Right cardiac atrium (tissue), 5 donors: Measurements from ENCODE around the gene MOXD1. TPM values are rescaled to one million over a fixed set of nuclear protein-coding genes. Genes with fewer than 3 reads are reported as not detected.

Source experiments
- ATAC-seq, 2 donors: fragments of 200-7000 bp; cut with Tn5 transposase; one replicate each; pipeline versions ENCODE4 v1.8.0 to v1.9.1; 2020; ENCODE audit warnings: moderate library complexity in 2 of 2, mild to moderate bottlenecking in 1 of 2
- DNase-seq, 3 donors: peaks; one replicate each; pipeline ENCODE4 v3.0.0-alpha.2; 2020
- H3K27ac ChIP-seq: one replicate; pipeline ENCODE4 v1.5.1; 2013; ENCODE audit warnings: mild to moderate bottlenecking, low read length, control low read depth, moderate library complexity
- H3K27me3 ChIP-seq: one replicate; pipeline ENCODE4 v1.6.1; 2013; ENCODE audit not compliant: control insufficient read depth, insufficient read depth
- H3K4me1 ChIP-seq: one replicate; pipeline ENCODE4 v1.6.1; 2013; ENCODE audit warnings: low read length; ENCODE audit not compliant: control insufficient read depth, insufficient read depth
- H3K4me3 ChIP-seq: one replicate; pipeline ENCODE4 v1.5.1; 2013; ENCODE audit warnings: low read length, control low read depth
- H3K9me3 ChIP-seq: one replicate; pipeline ENCODE4 v1.6.1; 2013; ENCODE audit warnings: low read length; ENCODE audit not compliant: control insufficient read depth
- WGBS: extraction: QIAGEN DNeasy Blood & Tissue Kit; methylation state at CpG from one replicate; pipeline ENCODE4 v1.1.7; 2013; 5-methylcytosine and 5-hydroxymethylcytosine counted together
- intact Hi-C, 4 donors: fragments of 100-400 bp; cut with DNase I; formaldehyde crosslinking; loops; one replicate each; pipeline versions ENCODE4 v1.11.0 to v1.14.0; 2022 to 2023
- polyA plus RNA-seq: library from polyadenylated mRNA; stranded (reverse); fragments of 200-250 nt; gene quantifications from one replicate; pipeline ENCODE4 v1.2.3, GENCODE V29; 2013
- total RNA-seq, 4 donors: library from RNA; stranded (reverse); fragmentation: NEBNext Ultra II Directional; extraction: Animal tissue kit (Norgen Biotek cat#: 25700); gene quantifications; one replicate each; pipeline ENCODE4 v1.2.1, GENCODE V29; 2021
- donor health status: healthy with polysubstance abuse.
- donor health status: DM: no; HTN: yes; CAD: no.
- donor health status: DM: no; HTN: no; CAD: no.
- donor health status: DM: no; HTN: yes; CAD: no; lungs with severe emphysema.
- donor health status: DM: yes; HTN: yes; CAD: no.

Gene MOXD1
- total and polyA plus RNA-seq, 5 donors = 1.1 to 2.4 (median 1.8) TPM

DNA sequence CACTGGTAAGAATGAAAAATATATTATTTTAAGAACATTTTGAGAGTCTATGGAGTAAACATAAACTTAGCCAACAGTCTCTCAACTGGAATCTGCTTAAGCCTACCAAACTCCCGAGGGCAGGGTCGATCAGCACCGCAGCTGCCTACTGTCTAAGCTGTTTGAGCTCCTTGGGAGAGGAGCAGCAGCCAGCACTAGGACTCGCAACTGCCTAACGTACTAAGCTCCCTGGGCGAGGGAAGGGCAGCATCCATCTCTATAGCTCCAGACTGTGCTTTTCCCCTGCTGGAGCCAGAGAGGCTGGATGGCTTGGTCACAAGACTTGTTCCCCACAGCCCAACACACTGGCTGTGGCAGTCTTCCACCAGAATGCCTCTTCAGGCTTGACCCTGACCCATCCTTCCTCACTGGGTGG is 96.4 kb downstream of the MOXD1 start:
- DNase-seq = peak; percentile 12 to 55 (median 37)
- intact Hi-C loops = loop anchor here in 2 of 4 donors (5.0 kb wide), 2 partner anchors 167 to 177 kb away; no protein-coding TSS in a partner anchor
- Histone ChIP-seq H3K4me3 (no peak overlapping the region), H3K4me1 (no peaks in the 10 kb centered on the region), H3K9me3 (no peaks in the 10 kb centered on the region), H3K27ac (no peak overlapping the region), H3K27me3 (no peaks in the 10 kb centered on the region)
- no peak for ATAC-seq
- 84% methylated on average over 6 of the region's 6 CpGs for WGBS

DNA sequence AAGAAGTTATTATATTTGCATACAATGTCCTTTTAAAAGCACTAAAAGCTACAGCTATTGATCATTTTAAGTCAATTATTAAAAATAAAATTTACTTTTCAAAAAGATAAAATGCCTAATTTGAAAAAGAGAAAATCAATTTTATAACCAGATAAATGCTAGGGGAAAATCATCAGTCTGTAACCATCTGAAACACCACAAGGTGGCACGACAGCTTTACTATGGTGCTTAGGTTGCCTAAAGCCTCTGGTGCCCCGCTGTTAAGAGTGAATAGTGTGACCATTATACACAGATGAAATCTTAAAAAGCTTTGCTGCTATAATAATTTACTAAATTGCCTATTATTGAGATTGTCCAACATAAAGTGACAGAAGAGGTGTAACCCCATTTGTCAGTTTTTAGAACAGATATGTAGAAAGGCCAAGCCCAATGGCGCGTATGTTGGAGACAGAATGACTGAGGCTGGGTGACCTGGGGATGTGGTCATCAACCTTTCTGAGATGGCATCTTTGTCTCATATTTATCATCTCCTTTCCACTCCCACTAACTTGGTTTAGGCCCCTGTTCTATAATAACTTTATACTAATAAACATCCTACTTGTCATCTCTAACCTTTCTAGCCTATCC is 100.8 kb downstream of the MOXD1 start:
- Histone ChIP-seq H3K27ac (no peak overlapping the region), H3K9me3 (no peaks in the 10 kb centered on the region), H3K4me3 (no peak overlapping the region), H3K4me1 (no peaks in the 10 kb centered on the region), H3K27me3 (no peaks in the 10 kb centered on the region)
- ATAC-seq (peak in 1 of 2 donors; percentile 63), DNase-seq (peak in 1 of 3 donors; percentile 38)
- intact Hi-C loops = loop anchor here in 2 of 4 donors (5.0 kb wide), 2 partner anchors 172 to 182 kb away; no protein-coding TSS in a partner anchor
- WGBS = 57% methylated on average over 4 of the region's 4 CpGs

DNA sequence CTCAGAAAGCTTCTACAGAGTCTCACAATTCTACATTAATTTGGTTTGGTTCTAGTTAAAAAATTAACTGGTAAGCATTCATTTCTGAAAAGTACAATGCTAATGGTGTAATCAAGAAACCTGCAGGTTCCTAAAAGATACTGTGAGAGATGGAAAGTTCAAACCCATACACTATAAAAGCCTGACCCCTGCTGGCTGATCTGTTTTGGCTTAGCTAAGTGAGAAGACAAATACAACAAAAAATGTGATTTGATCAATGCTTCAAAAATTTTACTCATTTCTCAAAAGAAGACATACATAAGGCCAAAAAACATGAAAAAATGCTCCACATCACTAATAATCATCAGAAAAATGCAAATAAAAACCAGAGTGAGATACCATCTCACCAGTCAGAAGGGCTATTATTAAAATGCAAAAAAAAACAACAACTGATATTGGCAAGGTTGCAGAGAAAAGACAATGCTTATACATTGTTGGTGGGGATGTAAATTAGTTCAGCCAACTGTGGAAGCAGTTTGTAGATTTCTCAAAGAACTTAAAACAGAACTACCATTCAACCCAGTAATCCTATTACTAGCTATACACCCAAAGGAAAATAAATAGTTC is 102.8 kb downstream of the MOXD1 start:
- intact Hi-C loops = loop anchor here in 1 of 4 donors (10.0 kb wide), 1 partner anchor 176 kb away; no protein-coding TSS in a partner anchor
- no peak for ATAC-seq

DNA sequence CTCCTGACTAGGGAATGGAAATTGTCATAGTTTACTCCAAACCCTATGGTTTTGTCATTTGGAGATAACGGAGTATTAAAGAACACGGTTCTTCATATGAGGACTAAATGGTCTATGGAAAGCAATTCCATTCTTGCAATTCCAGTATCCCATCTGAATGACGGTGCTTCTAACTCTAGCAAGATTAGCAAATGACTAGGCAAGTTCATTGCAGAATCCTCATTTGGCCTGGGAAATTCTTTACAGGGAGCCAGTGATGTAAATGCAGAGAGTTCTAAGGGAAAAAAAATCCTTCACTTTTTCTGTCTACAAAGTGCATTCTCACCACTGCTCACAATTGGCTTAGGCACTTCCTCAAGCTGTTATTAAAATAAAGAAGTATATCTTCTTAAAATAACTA is 111.5 kb downstream of the MOXD1 start:
- no peak for ATAC-seq
- H3K4me3 ChIP-seq = no peak overlapping the region
- H3K27me3 ChIP-seq = no peaks in the 10 kb centered on the region
- no peak overlapping the region for H3K27ac ChIP-seq
- no peaks in the 10 kb centered on the region for H3K4me1 ChIP-seq
- H3K9me3 ChIP-seq = no peaks in the 10 kb centered on the region
- DNase-seq = no peak
- 77% methylated on average over 3 of the region's 3 CpGs for WGBS
- intact Hi-C loops = loop anchor here in 2 of 4 donors (10.0 kb wide), 2 partner anchors 185 to 195 kb away; no protein-coding TSS in a partner anchor

More for the DNA sequence above, 102.8 kb downstream of the MOXD1 start:
- DNase-seq = peak in 1 of 3 donors; percentile 56
- Histone ChIP-seq H3K9me3 (no peaks in the 10 kb centered on the region), H3K27ac (no peak overlapping the region), H3K27me3 (no peaks in the 10 kb centered on the region), H3K4me3 (no peak overlapping the region), H3K4me1 (no peaks in the 10 kb centered on the region)

DNA sequence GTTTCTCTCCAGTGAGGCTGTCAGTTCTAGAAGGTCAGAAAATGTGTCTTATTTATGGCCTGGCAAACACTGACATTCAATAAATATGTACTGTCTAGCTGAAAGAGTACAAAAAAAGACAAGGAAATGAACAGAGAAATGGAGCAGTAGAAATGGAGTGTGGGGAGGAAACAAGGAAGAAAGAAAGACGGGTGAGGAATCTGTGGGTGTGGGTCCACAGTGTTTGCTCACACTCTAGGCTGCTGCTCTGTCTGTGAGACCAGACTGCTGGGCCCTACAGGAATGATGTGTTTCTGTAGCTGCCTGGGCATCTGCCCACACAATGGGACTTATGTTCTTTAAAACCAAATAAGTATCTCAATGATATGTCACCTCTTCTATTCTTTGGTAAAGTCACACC is 114.2 kb downstream of the MOXD1 start:
- H3K27me3 ChIP-seq = no peaks in the 10 kb centered on the region
- WGBS = 69% methylated on average over 1 of the region's 1 CpG
- intact Hi-C loops = loop anchor here in 1 of 4 donors (10.0 kb wide), 1 partner anchor 198 kb away; no protein-coding TSS in a partner anchor
- DNase-seq (no peak), ATAC-seq (no peak)
- H3K9me3 ChIP-seq = no peaks in the 10 kb centered on the region
- H3K27ac ChIP-seq = no peak overlapping the region
- H3K4me1 ChIP-seq = no peaks in the 10 kb centered on the region
- H3K4me3 ChIP-seq = no peak overlapping the region

DNA sequence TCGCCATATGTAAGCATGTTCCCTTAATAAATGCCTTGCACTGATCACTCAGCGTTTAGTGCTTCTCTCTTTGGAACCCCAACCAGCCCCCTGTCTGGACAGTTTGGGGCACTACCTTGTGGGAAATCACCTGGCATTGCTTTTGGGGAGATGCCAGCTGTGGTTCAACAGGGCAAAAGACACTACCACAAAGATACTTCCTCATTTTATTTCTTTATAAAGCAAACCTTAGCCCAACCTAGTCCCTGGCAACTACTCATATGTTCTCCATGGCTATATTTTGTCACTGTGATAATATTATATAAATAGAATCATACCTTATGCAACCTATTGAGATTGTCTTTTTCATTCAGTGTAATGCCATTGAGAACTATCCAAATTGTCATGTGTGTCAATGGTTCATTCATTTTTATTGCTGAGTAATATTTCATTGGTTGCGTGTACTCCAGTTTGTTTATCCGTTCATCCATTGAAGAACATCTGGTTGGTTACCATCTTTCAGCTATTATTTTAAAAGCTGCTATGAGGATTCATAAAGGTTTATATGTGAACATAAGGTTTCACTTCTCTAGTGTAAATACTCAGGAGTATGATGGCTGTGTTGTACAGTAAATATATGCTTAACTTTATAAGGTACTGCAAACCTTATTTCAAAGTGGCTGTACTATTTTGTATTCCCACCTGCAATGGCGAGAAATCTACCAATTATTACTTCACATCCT is 114.8 kb downstream of the MOXD1 start:
- no peak for DNase-seq
- 88% methylated on average over 5 of the region's 5 CpGs for WGBS
- H3K4me3 ChIP-seq = no peak overlapping the region
- intact Hi-C loops = loop anchor here in 1 of 4 donors (10.0 kb wide), 1 partner anchor 198 kb away; no protein-coding TSS in a partner anchor
- ATAC-seq = no peak
- H3K27me3 ChIP-seq = no peaks in the 10 kb centered on the region
- no peaks in the 10 kb centered on the region for H3K9me3 ChIP-seq
- no peaks in the 10 kb centered on the region for H3K4me1 ChIP-seq
- no peak overlapping the region for H3K27ac ChIP-seq

DNA sequence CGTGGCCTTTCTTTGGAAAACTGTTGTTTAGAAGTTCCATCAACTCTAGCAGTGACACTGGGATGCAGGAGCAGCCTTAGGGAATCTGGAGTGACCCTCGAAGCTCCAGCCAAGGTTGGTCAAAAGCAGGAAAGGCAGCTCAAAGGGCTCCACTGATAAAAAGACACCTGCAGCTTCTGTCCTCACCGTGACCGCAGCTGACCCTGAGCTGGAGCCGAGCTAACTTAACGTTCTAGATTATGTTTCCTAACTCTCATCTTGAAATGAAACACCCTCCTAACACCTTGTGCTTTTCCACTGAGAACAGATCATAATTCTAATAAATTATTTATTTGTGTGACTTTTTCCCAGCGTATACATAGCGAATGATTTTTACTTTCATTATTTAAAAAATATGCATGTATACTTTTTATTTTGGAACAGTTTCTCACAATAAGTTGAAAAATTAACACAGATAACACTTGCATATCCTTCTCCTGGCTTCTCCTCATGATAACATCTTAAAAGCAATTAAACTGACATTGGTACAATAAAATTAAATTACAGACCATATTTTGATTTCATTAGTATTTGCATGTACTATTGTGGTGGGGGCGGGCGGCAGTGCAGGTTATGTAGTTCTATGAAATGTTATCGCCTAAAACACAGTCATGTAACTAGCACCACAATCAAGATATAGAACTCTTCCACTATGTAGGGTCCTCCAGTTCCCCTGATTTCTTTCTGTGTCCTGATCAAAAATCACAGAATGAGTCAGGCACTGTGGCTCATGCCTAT is 116.1 kb downstream of the MOXD1 start:
- ATAC-seq (no peak), DNase-seq (no peak)
- Histone ChIP-seq H3K27ac (no peak overlapping the region), H3K9me3 (no peaks in the 10 kb centered on the region), H3K4me3 (no peak overlapping the region), H3K4me1 (no peaks in the 10 kb centered on the region), H3K27me3 (no peaks in the 10 kb centered on the region)
- 82% methylated on average over 11 of the region's 11 CpGs for WGBS
- intact Hi-C loops = loop anchor here in 1 of 4 donors (10.0 kb wide), 1 partner anchor 200 kb away; no protein-coding TSS in a partner anchor

DNA sequence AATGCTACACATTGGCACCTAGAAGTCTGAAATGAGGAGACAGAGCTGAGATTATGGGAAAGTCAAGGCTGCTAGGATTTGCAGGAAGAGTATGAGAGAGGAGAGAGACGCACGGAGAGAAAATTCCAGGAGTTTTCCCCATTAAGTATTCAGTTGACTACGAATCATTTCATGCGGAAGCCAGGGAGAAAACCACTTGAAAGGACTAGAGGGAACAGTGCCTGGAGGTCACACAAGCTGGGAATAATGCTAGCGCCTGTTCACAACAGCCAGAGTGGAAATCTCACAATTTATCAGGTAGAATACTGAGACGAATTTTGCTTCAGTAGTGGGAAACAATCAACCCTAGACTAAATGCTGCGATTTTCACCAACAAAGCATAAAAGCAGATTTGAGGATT is 118.6 kb downstream of the MOXD1 start:
- intact Hi-C loops = loop anchor here in 1 of 4 donors (10.0 kb wide), 1 partner anchor 202 kb away; no protein-coding TSS in a partner anchor
- ATAC-seq (no peak), DNase-seq (no peak)
- Histone ChIP-seq H3K27ac (no peak overlapping the region), H3K4me1 (no peaks in the 10 kb centered on the region), H3K27me3 (no peaks in the 10 kb centered on the region), H3K9me3 (no peaks in the 10 kb centered on the region), H3K4me3 (no peak overlapping the region)
- 86% methylated on average over 7 of the region's 7 CpGs for WGBS

DNA sequence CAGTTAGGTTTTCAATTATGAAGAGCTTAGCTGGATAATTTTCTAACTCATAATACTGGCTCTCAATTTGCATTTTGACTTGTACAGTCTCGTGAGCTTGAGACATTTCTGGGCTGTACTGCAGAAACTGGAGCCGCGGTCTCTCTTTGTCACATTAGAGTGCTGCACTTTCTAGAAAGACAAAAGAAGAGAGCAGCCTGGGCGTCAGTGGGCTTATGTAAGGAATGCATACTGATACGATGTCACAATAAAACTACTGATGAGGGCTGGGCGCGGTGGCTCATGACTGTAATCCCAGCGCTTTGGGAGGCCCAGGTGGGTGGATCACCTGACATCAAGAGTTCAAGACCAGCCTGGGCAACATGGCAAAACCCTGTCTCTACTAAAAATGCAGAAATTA is 120.8 kb downstream of the MOXD1 start:
- H3K9me3 ChIP-seq = no peaks in the 10 kb centered on the region
- intact Hi-C loops = loop anchor here in 1 of 4 donors (10.0 kb wide), 1 partner anchor 204 kb away; no protein-coding TSS in a partner anchor
- no peaks in the 10 kb centered on the region for H3K27me3 ChIP-seq
- DNase-seq (peak in 1 of 3 donors; percentile 22), ATAC-seq (no peak)
- WGBS = 90% methylated on average over 8 of the region's 8 CpGs
- H3K27ac ChIP-seq = no peak overlapping the region
- no peaks in the 10 kb centered on the region for H3K4me1 ChIP-seq
- H3K4me3 ChIP-seq = no peak overlapping the region

DNA sequence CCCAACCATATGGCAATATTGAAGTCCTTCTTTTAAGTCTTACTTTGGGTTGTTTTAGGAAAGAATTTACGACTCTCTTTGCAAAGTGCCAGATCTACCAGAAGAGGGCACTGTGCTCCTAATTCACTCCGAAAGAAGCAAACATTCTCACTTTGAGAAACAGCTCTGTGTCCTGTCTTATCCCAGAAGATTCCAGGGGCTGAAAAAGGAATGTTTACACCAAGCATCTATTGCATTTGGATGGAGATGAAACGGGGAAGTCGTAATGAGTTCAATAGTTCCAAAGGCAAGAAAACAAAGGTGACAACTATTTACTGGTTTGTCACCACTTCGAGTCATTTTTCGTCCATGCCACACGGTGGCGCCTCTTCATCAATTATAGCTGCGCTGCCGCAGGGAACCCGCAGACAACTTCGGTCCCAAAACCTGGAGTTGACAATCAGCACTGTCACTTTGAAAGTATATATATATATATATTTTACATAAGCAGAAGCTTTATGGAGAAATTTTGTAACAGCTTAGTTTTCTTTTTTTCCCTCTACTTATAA is 121.6 kb downstream of the MOXD1 start:
- Histone ChIP-seq H3K4me3 (peak overlapping the region; percentile 51), H3K4me1 (no peaks in the 10 kb centered on the region), H3K9me3 (no peaks in the 10 kb centered on the region), H3K27me3 (no peaks in the 10 kb centered on the region), H3K27ac (no peak overlapping the region)
- DNase-seq (peak; percentile 62 to 81 (median 81)), ATAC-seq (peak; percentile 52 to 82)
- intact Hi-C loops = loop anchor here in 2 of 4 donors (10.0 kb wide), 1 partner anchor 205 kb away; no protein-coding TSS in a partner anchor
- under 1% methylated on average over 12 of the region's 12 CpGs for WGBS
